ENCODE measurements around the gene PACRG.

- TF ChIP-seq CTCF (IDR thresholded peaks at IDR 0.05; ENCODE audit: insufficient read depth, low read length, poor library complexity, severe bottlenecking) = no peak
- no peak for TF ChIP-seq EZH2phosphoT487 (conservative IDR thresholded peaks at IDR 0.05; ENCODE audit: low read length)
Measured at GRCh38 chr6:163288915-163289314, 561.1 kb downstream of the PACRG start.
